H9 (cell line): ENCODE measurements around the gene SEC23A. TPM values are rescaled to one million over a fixed set of nuclear protein-coding genes. Genes with fewer than 3 reads are reported as not detected.

Experiments
- DNase-seq: peaks from one replicate; pipeline ENCODE4 v3.0.0-alpha.2; 2017
- H2AFZ ChIP-seq: one replicate; pipeline ENCODE4 v1.6.1; 2013; ENCODE audit warnings: mild to moderate bottlenecking, low read length, control low read depth, moderate library complexity
- H2AK5ac ChIP-seq: 2 replicates; pipeline ENCODE4 v1.6.1; 2013; ENCODE audit warnings: low read length, control low read depth, mixed read lengths; ENCODE audit not compliant: insufficient read length
- H2BK120ac ChIP-seq: one replicate; pipeline ENCODE4 v1.6.1; 2013; ENCODE audit warnings: low read depth, mild to moderate bottlenecking, low read length, control low read depth, inconsistent platforms; ENCODE audit not compliant: poor library complexity, severe bottlenecking
- H2BK12ac ChIP-seq: 2 replicates; pipeline ENCODE4 v1.6.1; 2013; ENCODE audit warnings: low read length, control low read depth, mixed read lengths, low read depth; ENCODE audit not compliant: insufficient read length
- H2BK15ac ChIP-seq: 2 replicates; pipeline ENCODE4 v1.6.1; 2013; ENCODE audit warnings: low read depth, low read length, control low read depth
- H2BK20ac ChIP-seq: one replicate; pipeline ENCODE4 v1.6.1; 2013; ENCODE audit warnings: low read depth, mild to moderate bottlenecking, low read length, control low read depth, inconsistent platforms; ENCODE audit not compliant: poor library complexity, severe bottlenecking
- H2BK5ac ChIP-seq: 2 replicates; pipeline ENCODE4 v1.6.1; 2013; ENCODE audit warnings: low read length, control low read depth, mixed read lengths; ENCODE audit not compliant: insufficient read length
- H3K14ac ChIP-seq: 2 replicates; pipeline ENCODE4 v1.6.1; 2013; ENCODE audit warnings: low read length, control low read depth; ENCODE audit not compliant: insufficient read depth
- H3K18ac ChIP-seq: 2 replicates; pipeline ENCODE4 v1.6.1; 2013; ENCODE audit warnings: low read depth, mild to moderate bottlenecking, mixed read lengths, low read length, control low read depth; ENCODE audit not compliant: insufficient read length
- H3K23ac ChIP-seq: 2 replicates; pipeline ENCODE4 v1.6.1; 2013; ENCODE audit warnings: low read length, control low read depth, mixed read lengths, low read depth; ENCODE audit not compliant: insufficient read length
- H3K23me2 ChIP-seq: 2 replicates; pipeline ENCODE4 v1.6.1; 2013; ENCODE audit warnings: low read depth, mild to moderate bottlenecking, mixed read lengths, low read length, control low read depth; ENCODE audit not compliant: insufficient read length, poor library complexity, severe bottlenecking
- H3K27ac ChIP-seq: 2 replicates; pipeline ENCODE4 v1.5.1; 2013; ENCODE audit warnings: low read length, control low read depth, mixed read lengths, low read depth; ENCODE audit not compliant: insufficient read length
- H3K27me3 ChIP-seq: 2 replicates; pipeline ENCODE4 v1.6.1; 2013; ENCODE audit warnings: low read length, control low read depth, inconsistent platforms; ENCODE audit not compliant: insufficient read depth
- H3K4ac ChIP-seq: 2 replicates; pipeline ENCODE4 v1.6.1; 2013; ENCODE audit warnings: low read depth, mild to moderate bottlenecking, control low read depth, inconsistent platforms, low read length, moderate library complexity
- H3K4me1 ChIP-seq: 2 replicates; pipeline ENCODE4 v1.6.1; 2013; ENCODE audit warnings: low read length, control low read depth, inconsistent platforms; ENCODE audit not compliant: insufficient read depth
- H3K4me2 ChIP-seq: 2 replicates; pipeline ENCODE4 v1.6.1; 2013; ENCODE audit warnings: low read length, control low read depth, mixed read lengths; ENCODE audit not compliant: insufficient read length, insufficient read depth
- H3K56ac ChIP-seq: 2 replicates; pipeline ENCODE4 v1.6.1; 2013; ENCODE audit warnings: low read depth, mild to moderate bottlenecking, mixed read lengths, low read length, control low read depth; ENCODE audit not compliant: insufficient read length
- H3K79me1 ChIP-seq: 2 replicates; pipeline ENCODE4 v1.6.1; 2013; ENCODE audit warnings: low read depth, mild to moderate bottlenecking, moderate library complexity, low read length, control low read depth, inconsistent platforms; ENCODE audit not compliant: insufficient read depth, poor library complexity, severe bottlenecking
- H3K79me2 ChIP-seq: 2 replicates; pipeline ENCODE4 v1.6.1; 2013; ENCODE audit warnings: low read length, control low read depth, inconsistent platforms; ENCODE audit not compliant: insufficient read depth
- H3K9ac ChIP-seq: 2 replicates; pipeline ENCODE4 v1.6.1; 2013; ENCODE audit warnings: low read length, control low read depth, mixed read lengths; ENCODE audit not compliant: insufficient read length; ENCODE audit errors: extremely low read depth
- H3K9me3 ChIP-seq: one replicate; pipeline ENCODE4 v1.6.1; 2013; ENCODE audit warnings: low read depth, low read length, inconsistent platforms; ENCODE audit not compliant: control insufficient read depth
- H3T11ph ChIP-seq: one replicate; pipeline ENCODE4 v1.6.1; 2013; ENCODE audit warnings: mild to moderate bottlenecking, low read length, control low read depth, inconsistent platforms
- H4K20me1 ChIP-seq: one replicate; pipeline ENCODE4 v1.6.1; 2013; ENCODE audit not compliant: control insufficient read depth, insufficient read length, insufficient read depth
- H4K5ac ChIP-seq: 2 replicates; pipeline ENCODE4 v1.6.1; 2013; ENCODE audit warnings: low read depth, mild to moderate bottlenecking, mixed read lengths, low read length, control low read depth; ENCODE audit not compliant: insufficient read length
- H4K8ac ChIP-seq: replicated peaks from 2 replicates; pipeline ENCODE4 v1.6.1; 2013; ENCODE audit warnings: low read length, control low read depth, mixed read lengths, low read depth; ENCODE audit not compliant: insufficient read length
- H4K91ac ChIP-seq: 2 replicates; pipeline ENCODE4 v1.6.1; 2013; ENCODE audit warnings: low read depth, mild to moderate bottlenecking, moderate library complexity, mixed read lengths, low read length, control low read depth; ENCODE audit not compliant: insufficient read length
- H3K27ac Mint-ChIP-seq, 3 experiments: 2 replicates in 2 of 3; 3 replicates in 1 of 3; pipeline ENCODE4 v1.8.0; 2020 to 2021; ENCODE audit warnings: mixed read lengths in 3 of 3, mild to moderate bottlenecking in 1 of 3, moderate library complexity in 1 of 3
- H3K27me3 Mint-ChIP-seq: 2 replicates; pipeline ENCODE4 v1.8.0; 2021; ENCODE audit warnings: low read depth, mild to moderate bottlenecking, moderate library complexity, mixed read lengths
- H3K36me3 Mint-ChIP-seq, 3 experiments: 2 replicates in 2 of 3; 3 replicates in 1 of 3; pipeline ENCODE4 v1.8.0; 2020 to 2021; ENCODE audit warnings: low read depth in 3 of 3, mixed read lengths in 3 of 3; ENCODE audit not compliant: insufficient read depth in 1 of 3
- H3K4me1 Mint-ChIP-seq, 2 experiments: 2 replicates each; pipeline ENCODE4 v1.8.0; 2020; ENCODE audit warnings: mixed read lengths in 2 of 2
- H3K4me3 Mint-ChIP-seq, 2 experiments: 2 replicates in 1 of 2; 3 replicates in 1 of 2; pipeline ENCODE4 v1.8.0; 2020 to 2021; ENCODE audit warnings: mild to moderate bottlenecking in 2 of 2, mixed read lengths in 2 of 2, moderate library complexity in 1 of 2
- H3K9me3 Mint-ChIP-seq, 2 experiments: 2 replicates in 1 of 2; 3 replicates in 1 of 2; pipeline ENCODE4 v1.8.0; 2020; ENCODE audit warnings: mild to moderate bottlenecking in 2 of 2, mixed read lengths in 2 of 2, moderate library complexity in 1 of 2
- WGBS: extraction: QIAGEN DNeasy Blood & Tissue Kit; methylation state at CpG from one replicate; pipeline ENCODE4 v1.1.7; 2013; ENCODE audit warnings: missing lambda C conversion rate, low lambda C conversion rate, mixed read lengths; ENCODE audit not compliant: insufficient read length; ENCODE audit errors: extremely low coverage; 5-methylcytosine and 5-hydroxymethylcytosine counted together
- total RNA-seq: library from RNA; stranded (reverse); gene quantifications from 2 replicates; pipeline ENCODE4 v1.2.1, GENCODE V29; 2021
- TF ChIP-seq, protein P1 (sequence below): fragments of 200-600 bp; sonication (generic); conservative IDR thresholded peaks from 3 replicates; pipeline ENCODE4 v1.8.0; 2021; ENCODE audit warnings: antibody characterized with exemption, mild to moderate bottlenecking

Gene SEC23A
- total RNA-seq, 1 experiment from 2014 or later = 55.3 TPM

GRCh38 chr14:39109893-39110715 is 7.1 kb upstream of the SEC23A start:
- Histone ChIP-seq H3K4ac (no peak overlapping the region), H3T11ph (no peak overlapping the region), H3K14ac (no peak overlapping the region), H4K5ac (no peak overlapping the region), H2AK5ac (no peak overlapping the region), H3K27ac (no peak overlapping the region), H2BK5ac (no peak overlapping the region), H2BK20ac (no peak overlapping the region), H3K9ac (no peak overlapping the region), H2BK12ac (no peak overlapping the region), H4K8ac (no peak overlapping the region), H3K23me2 (no peaks in the 10 kb centered on the region), H3K9me3 (no peaks in the 10 kb centered on the region), H3K18ac (no peak overlapping the region), H3K27me3 (no peaks in the 10 kb centered on the region), H4K20me1 (no peaks in the 10 kb centered on the region), H3K4me1 (no peaks in the 10 kb centered on the region; the same call in 1 of the 2 replicates), H3K79me1 (no peaks in the 10 kb centered on the region), H3K79me2 (no peaks in the 10 kb centered on the region; the same call in 1 of the 2 replicates), H2BK15ac (no peak overlapping the region), H2AFZ (no peak overlapping the region), H2BK120ac (no peak overlapping the region), H3K4me2 (no peak overlapping the region), H3K56ac (no peak overlapping the region), H4K91ac (no peak overlapping the region), H3K23ac (no peak overlapping the region)
- TF ChIP-seq, protein P1, sequence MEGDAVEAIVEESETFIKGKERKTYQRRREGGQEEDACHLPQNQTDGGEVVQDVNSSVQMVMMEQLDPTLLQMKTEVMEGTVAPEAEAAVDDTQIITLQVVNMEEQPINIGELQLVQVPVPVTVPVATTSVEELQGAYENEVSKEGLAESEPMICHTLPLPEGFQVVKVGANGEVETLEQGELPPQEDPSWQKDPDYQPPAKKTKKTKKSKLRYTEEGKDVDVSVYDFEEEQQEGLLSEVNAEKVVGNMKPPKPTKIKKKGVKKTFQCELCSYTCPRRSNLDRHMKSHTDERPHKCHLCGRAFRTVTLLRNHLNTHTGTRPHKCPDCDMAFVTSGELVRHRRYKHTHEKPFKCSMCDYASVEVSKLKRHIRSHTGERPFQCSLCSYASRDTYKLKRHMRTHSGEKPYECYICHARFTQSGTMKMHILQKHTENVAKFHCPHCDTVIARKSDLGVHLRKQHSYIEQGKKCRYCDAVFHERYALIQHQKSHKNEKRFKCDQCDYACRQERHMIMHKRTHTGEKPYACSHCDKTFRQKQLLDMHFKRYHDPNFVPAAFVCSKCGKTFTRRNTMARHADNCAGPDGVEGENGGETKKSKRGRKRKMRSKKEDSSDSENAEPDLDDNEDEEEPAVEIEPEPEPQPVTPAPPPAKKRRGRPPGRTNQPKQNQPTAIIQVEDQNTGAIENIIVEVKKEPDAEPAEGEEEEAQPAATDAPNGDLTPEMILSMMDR = no peak
- Mint-ChIP-seq H3K4me1 (peaks cover 7 to 11% of the 10 kb centered on the region in 2 experiments), H3K4me3 (no peak overlapping the region), H3K27ac (no peak overlapping the region; a peak in 1 of 7 replicates), H3K27me3 (no peaks in the 10 kb centered on the region), H3K36me3 (no peaks in the 10 kb centered on the region), H3K9me3 (no peaks in the 10 kb centered on the region; a peak in 1 of 5 replicates)
- WGBS = no CpG with 5 or more reads among the region's 12 CpGs
- DNase-seq = no peak
